Dermis microvascular lymphatic vessel endothelial cell (primary cell): Measurements from ENCODE around the gene SPTY2D1. TPM values are rescaled to one million over a fixed set of nuclear protein-coding genes. Genes with fewer than 3 reads are reported as not detected.
"Not testable (repeated sequence)": the region's sequence is repeated elsewhere in the genome, so short reads cannot be mapped to it uniquely, and the experiment has no call there.

Experiments
- DNase-seq, 2 donors: peaks; one replicate each; pipeline versions ENCODE4 v3.0.0 to v3.0.0-alpha.2; 2010; ENCODE audit warnings: low read depth in 2 of 2
- total RNA-seq: library from RNA; depleted of rRNA; stranded (reverse); fragments of >200 nt; gene quantifications from 2 replicates; pipeline ENCODE4 v1.2.1, GENCODE V29; 2014

SPTY2D1 gene
- 8.3 and 9.7 TPM in 2 replicates for total RNA-seq

GRCh38 chr11:18634140-18635032, at the start of gene SPTY2D1:
Gene SPTY2D1, minus strand, starts transcription at chr11:18634342. Its CDS starts 85 bp downstream, at chr11:18634257.
- peak; percentile 98 to 100 for DNase-seq

GRCh38 chr11:18682466-18682865, 48.3 kb upstream of the SPTY2D1 start:
- no peak for DNase-seq

- DNase-seq, result not testable (repeated sequence)
Measured at GRCh38 chr11:18681949-18682348, 47.8 kb upstream of the SPTY2D1 start.

- DNase-seq, result no peak
Measured at GRCh38 chr11:18677560-18677959, 43.4 kb upstream of the SPTY2D1 start.

- DNase-seq, result no peak
Measured at GRCh38 chr11:18676803-18677202, 42.7 kb upstream of the SPTY2D1 start.

- not testable (repeated sequence) for DNase-seq
Measured at GRCh38 chr11:18672209-18672608, 38.1 kb upstream of the SPTY2D1 start.

- no peak for DNase-seq
Measured at GRCh38 chr11:18671246-18671645, 37.1 kb upstream of the SPTY2D1 start.

GRCh38 chr11:18669711-18670110, 35.6 kb upstream of the SPTY2D1 start:
- no peak for DNase-seq

- no peak for DNase-seq
Measured at GRCh38 chr11:18669219-18669596, 35.1 kb upstream of the SPTY2D1 start.

GRCh38 chr11:18668131-18668530, 34.0 kb upstream of the SPTY2D1 start:
- DNase-seq, result no peak

GRCh38 chr11:18665353-18665872, 31.3 kb upstream of the SPTY2D1 start:
- not testable (repeated sequence) for DNase-seq

GRCh38 chr11:18657673-18658072, 23.5 kb upstream of the SPTY2D1 start:
- DNase-seq, result no peak

- peak; percentile 4 to 70 for DNase-seq
Measured at GRCh38 chr11:18650859-18651557, 16.9 kb upstream of the SPTY2D1 start.

GRCh38 chr11:18650353-18650752, 16.2 kb upstream of the SPTY2D1 start:
- no peak for DNase-seq

GRCh38 chr11:18643034-18643433, 8.9 kb upstream of the SPTY2D1 start:
- not testable (repeated sequence) for DNase-seq

GRCh38 chr11:18641677-18642076, 7.5 kb upstream of the SPTY2D1 start:
- no peak for DNase-seq

- DNase-seq, result no peak
Measured at GRCh38 chr11:18633256-18634139, 644 bp downstream of the SPTY2D1 start.

GRCh38 chr11:18632841-18633240, 1.3 kb downstream of the SPTY2D1 start:
- no peak for DNase-seq

- no peak for DNase-seq
Measured at GRCh38 chr11:18624161-18624560, 10.0 kb downstream of the SPTY2D1 start.

GRCh38 chr11:18623707-18624106, 10.4 kb downstream of the SPTY2D1 start:
- DNase-seq, result no peak

GRCh38 chr11:18618342-18619025, 15.7 kb downstream of the SPTY2D1 start:
- DNase-seq, result peak; percentile 5 to 19
